GM12891 (cell line): ENCODE results near the gene EGLN1.

ENCODE experiments used
- PAX5 ChIP-seq: IDR thresholded peaks from 2 replicates; pipeline ENCODE4 v1.6.1; 2011; ENCODE audit warnings: low read length, moderate library complexity, mild to moderate bottlenecking; ENCODE audit not compliant: insufficient read depth, severe bottlenecking
- POLR2A ChIP-seq: IDR thresholded peaks from 2 replicates; pipeline ENCODE4 v1.6.1; 2011; ENCODE audit warnings: low read depth, low read length, control low read depth
- POLR2AphosphoS5 ChIP-seq: IDR thresholded peaks from 2 replicates; pipeline ENCODE4 v1.6.1; 2011; ENCODE audit warnings: low read depth, low read length, control low read depth
- POU2F2 ChIP-seq: IDR thresholded peaks from 2 replicates; pipeline ENCODE4 v1.6.1; 2011; ENCODE audit warnings: low read depth, mild to moderate bottlenecking, control low read depth, low read length, moderate library complexity
- SPI1 ChIP-seq: IDR thresholded peaks from 2 replicates; pipeline ENCODE4 v1.6.1; 2011; ENCODE audit warnings: low read depth, low read length, control low read depth
- TAF1 ChIP-seq: IDR thresholded peaks from 2 replicates; pipeline ENCODE4 v1.6.1; 2011; ENCODE audit warnings: low read depth, low read length, control low read depth

DNA sequence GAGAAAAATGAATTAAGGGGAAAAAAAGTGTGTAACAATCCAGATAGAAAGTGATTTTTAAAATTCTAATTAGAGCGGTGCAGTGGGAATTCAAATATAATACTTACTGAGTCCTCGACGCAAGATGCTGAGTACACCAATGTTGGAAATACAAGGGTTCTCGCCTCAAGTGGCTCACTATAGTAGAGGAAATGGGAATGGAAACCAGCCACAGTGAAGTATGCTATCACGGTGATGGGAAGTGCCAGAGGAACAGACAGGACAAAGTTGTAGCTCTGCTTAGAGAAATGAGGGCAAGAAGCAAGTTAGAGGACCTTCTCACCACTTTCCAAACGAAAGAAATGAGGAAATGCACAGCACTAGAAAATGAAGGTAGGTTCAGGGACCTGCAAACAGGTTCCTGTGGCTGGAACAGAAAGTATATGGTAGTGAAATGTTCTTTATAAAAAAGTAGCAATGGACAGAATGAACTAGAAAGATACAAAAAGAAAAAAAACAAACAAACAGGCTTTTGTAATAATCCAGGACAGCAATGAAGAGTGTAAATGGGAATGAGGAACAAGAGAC lies 13.5 kb downstream of the EGLN1 start:
- TF ChIP-seq POLR2A (no peak), POLR2AphosphoS5 (no peak), TAF1 (no peak), PAX5 (no peak), POU2F2 (no peak), SPI1 (peak; percentile 65)
